Liver (tissue), 9 donors: Measurements from ENCODE around the gene SMIM35. TPM values are rescaled to one million over a fixed set of nuclear protein-coding genes. Genes with fewer than 3 reads are reported as not detected.

ENCODE experiments used
- DNase-seq: peaks from one replicate; pipeline ENCODE4 v3.0.0-alpha.2; 2017; ENCODE audit warnings: low spot score
- H3K27ac ChIP-seq, 2 donors: one replicate each; pipeline ENCODE4 v1.7.0; 2013; ENCODE audit warnings: inconsistent platforms in 2 of 2, low read length in 2 of 2, control low read depth in 1 of 2, low read depth in 1 of 2, mild to moderate bottlenecking in 1 of 2
- H3K27me3 ChIP-seq, 4 donors: one replicate each; pipeline versions ENCODE4 v1.6.1 to v1.7.0; 2013; ENCODE audit warnings: low read length in 3 of 4, inconsistent platforms in 1 of 4, mild to moderate bottlenecking in 1 of 4, moderate library complexity in 1 of 4; ENCODE audit not compliant: control insufficient read depth in 4 of 4, insufficient read depth in 4 of 4
- H3K36me3 ChIP-seq, 4 donors: one replicate each; pipeline versions ENCODE4 v1.6.1 to v1.7.0; 2013; ENCODE audit warnings: low read length in 3 of 4, mild to moderate bottlenecking in 3 of 4, low read depth in 1 of 4, moderate library complexity in 1 of 4; ENCODE audit not compliant: control insufficient read depth in 4 of 4, insufficient read depth in 3 of 4
- H3K4me1 ChIP-seq, 4 donors: one replicate each; pipeline versions ENCODE4 v1.6.1 to v1.7.0; 2013; ENCODE audit warnings: low read length in 3 of 4, mild to moderate bottlenecking in 3 of 4, moderate library complexity in 1 of 4; ENCODE audit not compliant: control insufficient read depth in 4 of 4, insufficient read depth in 4 of 4
- H3K4me3 ChIP-seq, 3 donors: one replicate each; pipeline versions ENCODE4 v1.6.1 to v1.7.0; 2013; ENCODE audit warnings: low read length in 3 of 3, control low read depth in 1 of 3, low read depth in 1 of 3, mild to moderate bottlenecking in 1 of 3
- H3K9ac ChIP-seq, 2 donors: one replicate each; pipeline ENCODE4 v1.7.0; 2013; ENCODE audit warnings: low read length in 2 of 2, mild to moderate bottlenecking in 2 of 2, moderate library complexity in 2 of 2, control low read depth in 1 of 2, low read depth in 1 of 2
- H3K9me3 ChIP-seq, 4 donors: one replicate each; pipeline versions ENCODE4 v1.6.1 to v1.7.0; 2013; ENCODE audit warnings: low read length in 3 of 4; ENCODE audit not compliant: control insufficient read depth in 4 of 4
- EGR1 ChIP-seq, 2 donors: IDR thresholded peaks; 2 replicates each; pipeline ENCODE4 v1.6.1; 2016 to 2018; ENCODE audit warnings: antibody characterized with exemption in 2 of 2, low read depth in 2 of 2
- FOXA1 ChIP-seq: IDR thresholded peaks from 2 replicates; pipeline ENCODE4 v1.6.1; 2016; ENCODE audit warnings: antibody characterized with exemption
- GABPA ChIP-seq, 2 donors: IDR thresholded peaks in 1 of 2; conservative IDR thresholded peaks in 1 of 2; 2 replicates each; pipeline ENCODE4 v1.6.1; 2016; ENCODE audit warnings: antibody characterized with exemption in 2 of 2, mild to moderate bottlenecking in 1 of 2, moderate library complexity in 1 of 2
- HNF4A ChIP-seq, 2 donors: conservative IDR thresholded peaks; 2 replicates each; pipeline ENCODE4 v1.6.1; 2016; ENCODE audit warnings: antibody characterized with exemption in 2 of 2, mild to moderate bottlenecking in 2 of 2
- HNF4G ChIP-seq: IDR thresholded peaks from 2 replicates; pipeline ENCODE4 v1.6.1; 2016; ENCODE audit warnings: antibody characterized with exemption
- JUND ChIP-seq, 2 donors: IDR thresholded peaks; 2 replicates each; pipeline ENCODE4 v1.6.1; 2016; ENCODE audit warnings: antibody characterized with exemption in 2 of 2
- NR2F2 ChIP-seq: IDR thresholded peaks from 2 replicates; pipeline ENCODE4 v1.6.1; 2016; ENCODE audit warnings: antibody characterized with exemption
- RXRA ChIP-seq, 2 donors: IDR thresholded peaks; 2 replicates each; pipeline ENCODE4 v1.6.1; 2017 to 2018; ENCODE audit warnings: antibody characterized with exemption in 2 of 2, mild to moderate bottlenecking in 1 of 2
- SP1 ChIP-seq: IDR thresholded peaks from 2 replicates; pipeline ENCODE4 v1.6.1; 2018; ENCODE audit warnings: antibody characterized with exemption, mild to moderate bottlenecking
- TAF1 ChIP-seq: conservative IDR thresholded peaks from 2 replicates; pipeline ENCODE4 v1.6.1; 2016; ENCODE audit warnings: antibody characterized with exemption, mild to moderate bottlenecking
- YY1 ChIP-seq: IDR thresholded peaks from 2 replicates; pipeline ENCODE4 v1.6.1; 2016; ENCODE audit warnings: antibody characterized with exemption, mild to moderate bottlenecking
- WGBS: extraction: QIAGEN DNeasy Blood & Tissue Kit; methylation state at CpG from one replicate; pipeline ENCODE4 v1.1.7; 2013; 5-methylcytosine and 5-hydroxymethylcytosine counted together
- polyA plus RNA-seq, 2 donors: library from polyadenylated mRNA; stranded (reverse) in 1 of 2; unstranded in 1 of 2; fragments of 200-250 nt in 1 of 2; fragments of >200 nt in 1 of 2; fragmentation: Nextera tagmentation in 1 of 2; extraction: Ambion mirVana in 1 of 2; gene quantifications; one replicate each; pipeline versions ENCODE4 v1.2.1 to v1.2.3, GENCODE V29; 2013 to 2015
- total RNA-seq, 2 donors: library from RNA; depleted of rRNA; stranded (reverse); fragments of >200 nt; gene quantifications; one replicate each; pipeline ENCODE4 v1.2.3, GENCODE V29; 2014
- TF ChIP-seq, protein P1 (sequence below): IDR thresholded peaks from 2 replicates; pipeline ENCODE4 v1.6.1; 2016; ENCODE audit warnings: antibody characterized with exemption, mild to moderate bottlenecking
- TF ChIP-seq, protein P2 (sequence below): IDR thresholded peaks from 2 replicates; pipeline ENCODE4 v1.6.1; 2016; ENCODE audit warnings: antibody characterized with exemption
- TF ChIP-seq, protein P3 (sequence below): IDR thresholded peaks from 2 replicates; pipeline ENCODE4 v1.6.1; 2016; ENCODE audit warnings: antibody characterized with exemption
- TF ChIP-seq, protein P4 (sequence below): IDR thresholded peaks from 2 replicates; pipeline ENCODE4 v1.6.1; 2016; ENCODE audit warnings: antibody characterized with exemption
- TF ChIP-seq, protein P5 (sequence below): fragments of 150-350 bp; IDR thresholded peaks from 2 replicates; pipeline ENCODE4 v1.5.1; 2017; ENCODE audit warnings: improper control_type of control experiment, low read depth, low read length; ENCODE audit not compliant: missing input control
- donor health status: healthy.
- donor health status: healthy.
- donor health status: healthy.
- donor health status: healthy.
- donor health status: healthy.

Gene SMIM35
- total and polyA plus RNA-seq, 4 donors = 0.07 TPM; not detected in 3

DNA sequence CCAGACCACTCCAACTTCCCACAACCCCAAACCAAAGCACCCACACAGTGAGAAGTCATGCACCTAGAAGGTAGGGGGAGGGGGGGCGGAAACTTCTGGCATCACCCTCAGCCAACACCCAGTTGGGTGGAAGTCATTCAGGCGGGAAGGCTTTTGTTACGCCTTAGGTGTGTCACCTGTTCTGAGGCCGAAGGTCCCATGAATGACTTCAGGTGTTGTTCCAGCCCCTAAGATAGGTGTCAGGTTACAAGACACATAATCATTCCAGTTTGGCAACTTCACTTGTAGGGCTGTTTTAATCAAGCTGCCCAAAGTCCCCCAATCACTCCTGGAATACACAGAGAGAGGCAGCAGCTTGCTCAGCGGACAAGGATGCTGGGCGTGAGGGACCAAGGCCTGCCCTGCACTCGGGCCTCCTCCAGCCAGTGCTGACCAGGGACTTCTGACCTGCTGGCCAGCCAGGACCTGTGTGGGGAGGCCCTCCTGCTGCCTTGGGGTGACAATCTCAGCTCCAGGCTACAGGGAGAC lies 9.9 kb downstream of the SMIM35 start, which contains the start of gene TMPRSS4:
TMPRSS4 (plus strand) TSS at position 325 of the 528 bp plus-strand sequence. CDS start 225 bp downstream, outside the sequence.
- Histone ChIP-seq H3K9me3 (no peaks in the 10 kb centered on the region), H3K9ac (no peak within 1 kb of the TSS), H3K27ac (no peak within 1 kb of the TSS), H3K4me1 (no peaks in the 10 kb centered on the region), H3K4me3 (no peak within 1 kb of the TSS), H3K27me3 (no peaks in the 10 kb centered on the region), H3K36me3 (no peaks in the 10 kb centered on the region)
- TF ChIP-seq, protein P1, sequence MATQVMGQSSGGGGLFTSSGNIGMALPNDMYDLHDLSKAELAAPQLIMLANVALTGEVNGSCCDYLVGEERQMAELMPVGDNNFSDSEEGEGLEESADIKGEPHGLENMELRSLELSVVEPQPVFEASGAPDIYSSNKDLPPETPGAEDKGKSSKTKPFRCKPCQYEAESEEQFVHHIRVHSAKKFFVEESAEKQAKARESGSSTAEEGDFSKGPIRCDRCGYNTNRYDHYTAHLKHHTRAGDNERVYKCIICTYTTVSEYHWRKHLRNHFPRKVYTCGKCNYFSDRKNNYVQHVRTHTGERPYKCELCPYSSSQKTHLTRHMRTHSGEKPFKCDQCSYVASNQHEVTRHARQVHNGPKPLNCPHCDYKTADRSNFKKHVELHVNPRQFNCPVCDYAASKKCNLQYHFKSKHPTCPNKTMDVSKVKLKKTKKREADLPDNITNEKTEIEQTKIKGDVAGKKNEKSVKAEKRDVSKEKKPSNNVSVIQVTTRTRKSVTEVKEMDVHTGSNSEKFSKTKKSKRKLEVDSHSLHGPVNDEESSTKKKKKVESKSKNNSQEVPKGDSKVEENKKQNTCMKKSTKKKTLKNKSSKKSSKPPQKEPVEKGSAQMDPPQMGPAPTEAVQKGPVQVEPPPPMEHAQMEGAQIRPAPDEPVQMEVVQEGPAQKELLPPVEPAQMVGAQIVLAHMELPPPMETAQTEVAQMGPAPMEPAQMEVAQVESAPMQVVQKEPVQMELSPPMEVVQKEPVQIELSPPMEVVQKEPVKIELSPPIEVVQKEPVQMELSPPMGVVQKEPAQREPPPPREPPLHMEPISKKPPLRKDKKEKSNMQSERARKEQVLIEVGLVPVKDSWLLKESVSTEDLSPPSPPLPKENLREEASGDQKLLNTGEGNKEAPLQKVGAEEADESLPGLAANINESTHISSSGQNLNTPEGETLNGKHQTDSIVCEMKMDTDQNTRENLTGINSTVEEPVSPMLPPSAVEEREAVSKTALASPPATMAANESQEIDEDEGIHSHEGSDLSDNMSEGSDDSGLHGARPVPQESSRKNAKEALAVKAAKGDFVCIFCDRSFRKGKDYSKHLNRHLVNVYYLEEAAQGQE = no peak
- TF ChIP-seq YY1 (no peak), SP1 (no peak), GABPA (IDR thresholded peaks at IDR 0.05 in 1 of 2, conservative IDR thresholded peaks at IDR 0.05 in 1 of 2) (no peak)
- TF ChIP-seq, protein P2, sequence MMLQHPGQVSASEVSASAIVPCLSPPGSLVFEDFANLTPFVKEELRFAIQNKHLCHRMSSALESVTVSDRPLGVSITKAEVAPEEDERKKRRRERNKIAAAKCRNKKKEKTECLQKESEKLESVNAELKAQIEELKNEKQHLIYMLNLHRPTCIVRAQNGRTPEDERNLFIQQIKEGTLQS = no peak
- TF ChIP-seq, protein P3, sequence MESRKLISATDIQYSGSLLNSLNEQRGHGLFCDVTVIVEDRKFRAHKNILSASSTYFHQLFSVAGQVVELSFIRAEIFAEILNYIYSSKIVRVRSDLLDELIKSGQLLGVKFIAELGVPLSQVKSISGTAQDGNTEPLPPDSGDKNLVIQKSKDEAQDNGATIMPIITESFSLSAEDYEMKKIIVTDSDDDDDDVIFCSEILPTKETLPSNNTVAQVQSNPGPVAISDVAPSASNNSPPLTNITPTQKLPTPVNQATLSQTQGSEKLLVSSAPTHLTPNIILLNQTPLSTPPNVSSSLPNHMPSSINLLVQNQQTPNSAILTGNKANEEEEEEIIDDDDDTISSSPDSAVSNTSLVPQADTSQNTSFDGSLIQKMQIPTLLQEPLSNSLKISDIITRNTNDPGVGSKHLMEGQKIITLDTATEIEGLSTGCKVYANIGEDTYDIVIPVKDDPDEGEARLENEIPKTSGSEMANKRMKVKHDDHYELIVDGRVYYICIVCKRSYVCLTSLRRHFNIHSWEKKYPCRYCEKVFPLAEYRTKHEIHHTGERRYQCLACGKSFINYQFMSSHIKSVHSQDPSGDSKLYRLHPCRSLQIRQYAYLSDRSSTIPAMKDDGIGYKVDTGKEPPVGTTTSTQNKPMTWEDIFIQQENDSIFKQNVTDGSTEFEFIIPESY = no peak
- TF ChIP-seq, protein P4, sequence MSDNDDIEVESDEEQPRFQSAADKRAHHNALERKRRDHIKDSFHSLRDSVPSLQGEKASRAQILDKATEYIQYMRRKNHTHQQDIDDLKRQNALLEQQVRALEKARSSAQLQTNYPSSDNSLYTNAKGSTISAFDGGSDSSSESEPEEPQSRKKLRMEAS = no peak
- no peak for DNase-seq
- 80% methylated on average over 7 of the region's 7 CpGs for WGBS

DNA sequence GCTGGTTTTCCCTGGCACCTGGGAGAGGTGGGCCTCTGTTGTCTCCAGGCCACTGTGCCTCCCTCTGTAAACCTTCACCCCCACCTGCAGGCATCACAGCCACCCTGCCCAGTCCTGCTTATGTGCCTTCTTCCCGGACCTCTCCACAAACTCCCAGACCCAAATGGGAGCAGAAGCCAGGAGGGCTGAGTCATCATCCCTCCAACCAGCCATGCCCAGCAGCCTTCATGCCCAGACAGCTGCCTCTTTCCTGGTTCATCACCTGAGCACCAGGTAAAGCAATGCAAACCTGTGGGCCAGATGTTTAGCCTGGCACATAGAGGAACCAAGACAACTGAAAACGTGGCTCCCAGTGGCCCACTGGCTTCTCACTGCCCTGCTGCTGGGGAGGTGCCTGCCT lies 12.0 kb downstream of the SMIM35 start:
- Histone ChIP-seq H3K4me1 (no peaks in the 10 kb centered on the region), H3K4me3 (no peak overlapping the region), H3K27me3 (peaks cover 0 to 4% (median 0%) of the 10 kb centered on the region in 4 donors), H3K9me3 (no peaks in the 10 kb centered on the region), H3K9ac (no peak overlapping the region), H3K36me3 (no peaks in the 10 kb centered on the region), H3K27ac (no peak overlapping the region)
- DNase-seq = no peak
- TF ChIP-seq TAF1 (no peak), NR2F2 (no peak), FOXA1 (no peak), JUND (IDR thresholded peaks at IDR 0.05) (no peak), HNF4A (conservative IDR thresholded peaks at IDR 0.05) (no peak), SP1 (no peak), HNF4G (no peak), GABPA (IDR thresholded peaks at IDR 0.05 in 1 of 2, conservative IDR thresholded peaks at IDR 0.05 in 1 of 2) (no peak), EGR1 (IDR thresholded peaks at IDR 0.05; ENCODE audit: low read depth in 2 of 2) (no peak), RXRA (IDR thresholded peaks at IDR 0.05) (no peak)
- TF ChIP-seq, protein P4 = no peak
- TF ChIP-seq, protein P1 = no peak
- TF ChIP-seq, protein P2 = no peak
- TF ChIP-seq, protein P3 = no peak
- TF ChIP-seq, protein P5, sequence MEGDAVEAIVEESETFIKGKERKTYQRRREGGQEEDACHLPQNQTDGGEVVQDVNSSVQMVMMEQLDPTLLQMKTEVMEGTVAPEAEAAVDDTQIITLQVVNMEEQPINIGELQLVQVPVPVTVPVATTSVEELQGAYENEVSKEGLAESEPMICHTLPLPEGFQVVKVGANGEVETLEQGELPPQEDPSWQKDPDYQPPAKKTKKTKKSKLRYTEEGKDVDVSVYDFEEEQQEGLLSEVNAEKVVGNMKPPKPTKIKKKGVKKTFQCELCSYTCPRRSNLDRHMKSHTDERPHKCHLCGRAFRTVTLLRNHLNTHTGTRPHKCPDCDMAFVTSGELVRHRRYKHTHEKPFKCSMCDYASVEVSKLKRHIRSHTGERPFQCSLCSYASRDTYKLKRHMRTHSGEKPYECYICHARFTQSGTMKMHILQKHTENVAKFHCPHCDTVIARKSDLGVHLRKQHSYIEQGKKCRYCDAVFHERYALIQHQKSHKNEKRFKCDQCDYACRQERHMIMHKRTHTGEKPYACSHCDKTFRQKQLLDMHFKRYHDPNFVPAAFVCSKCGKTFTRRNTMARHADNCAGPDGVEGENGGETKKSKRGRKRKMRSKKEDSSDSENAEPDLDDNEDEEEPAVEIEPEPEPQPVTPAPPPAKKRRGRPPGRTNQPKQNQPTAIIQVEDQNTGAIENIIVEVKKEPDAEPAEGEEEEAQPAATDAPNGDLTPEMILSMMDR = no peak
- 65% methylated on average over 2 of the region's 2 CpGs for WGBS
